ENCODE measurements around the gene JAG1. TPM values are rescaled to one million over a fixed set of nuclear protein-coding genes. Genes with fewer than 3 reads are reported as not detected.

The JAG1 gene
- total RNA-seq, 1 donor from 2014 or later = 81.6 TPM

DNA sequence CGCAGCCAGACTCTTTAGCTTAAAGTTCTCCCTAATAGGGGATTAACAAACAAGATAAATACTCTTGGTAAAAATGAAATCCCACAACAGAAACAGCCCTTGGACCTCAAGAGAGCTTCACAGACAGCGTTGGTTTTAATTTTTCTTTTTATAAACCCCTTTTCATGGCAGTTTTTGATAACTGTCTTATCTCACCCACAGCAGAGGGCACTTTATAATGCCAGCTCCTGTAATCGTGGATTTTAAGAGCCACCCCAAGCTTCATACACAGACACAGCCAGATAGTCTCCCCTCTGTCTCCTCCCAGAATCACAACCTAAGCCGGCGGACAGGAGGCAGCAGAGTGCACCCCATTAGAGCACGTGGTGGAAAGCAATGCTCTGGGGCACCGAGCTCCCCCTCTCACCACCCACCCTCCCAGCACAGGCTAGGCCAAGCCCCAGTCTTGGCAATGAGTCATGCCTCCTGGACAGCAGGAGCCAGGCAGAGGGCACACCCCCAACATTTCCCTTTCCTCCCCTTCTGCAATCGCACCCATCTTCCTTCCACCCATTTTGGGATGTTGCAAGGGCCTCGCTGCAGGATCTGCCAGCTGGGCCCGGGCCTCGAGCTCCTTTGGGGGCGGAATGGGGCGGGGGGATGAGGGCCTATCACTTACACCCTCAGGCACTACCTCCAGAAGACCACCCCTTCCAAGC is 2.4 kb downstream of the JAG1 start:
- intact Hi-C loops (cut with DNase I) = no loop called here
- peak; percentile 88 for DNase-seq (ENCODE audit: low spot score)
- ATAC-seq = peak; percentile 80

DNA sequence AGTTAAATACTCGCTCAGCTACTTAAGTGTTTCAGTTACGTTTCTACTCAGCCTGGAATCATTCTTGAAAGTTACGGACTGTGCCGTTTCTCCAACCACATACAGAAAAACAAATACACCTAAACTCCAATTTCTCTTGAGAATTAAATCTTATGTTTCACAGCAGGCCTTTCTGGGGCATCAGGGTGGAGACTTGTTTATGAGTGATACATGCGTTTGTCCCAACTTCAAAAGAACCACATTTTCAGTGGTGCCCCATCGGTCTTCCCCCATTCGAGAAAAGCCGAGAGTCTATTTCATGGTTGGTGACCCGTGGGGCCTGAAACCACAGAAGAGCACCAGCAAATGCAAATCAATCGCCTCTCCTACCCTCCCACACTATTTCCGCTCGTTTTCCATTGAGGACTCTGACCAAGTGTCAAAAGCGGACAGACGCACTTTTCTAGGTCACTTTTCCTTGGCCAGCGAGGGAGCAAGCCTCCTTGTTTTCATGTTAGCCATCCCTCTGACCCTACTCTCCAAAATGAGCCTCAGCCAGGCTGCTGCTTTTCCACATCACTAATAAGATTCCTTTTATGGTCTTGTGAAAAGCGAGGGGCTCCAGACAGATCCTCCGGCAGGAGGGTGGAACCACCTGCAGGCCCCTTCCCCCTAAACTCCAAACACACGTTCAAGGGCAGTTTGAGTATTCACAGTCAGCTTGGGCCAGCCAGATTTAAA is 3.1 kb downstream of the JAG1 start:
- intact Hi-C loops (cut with DNase I) = no loop called here

DNA sequence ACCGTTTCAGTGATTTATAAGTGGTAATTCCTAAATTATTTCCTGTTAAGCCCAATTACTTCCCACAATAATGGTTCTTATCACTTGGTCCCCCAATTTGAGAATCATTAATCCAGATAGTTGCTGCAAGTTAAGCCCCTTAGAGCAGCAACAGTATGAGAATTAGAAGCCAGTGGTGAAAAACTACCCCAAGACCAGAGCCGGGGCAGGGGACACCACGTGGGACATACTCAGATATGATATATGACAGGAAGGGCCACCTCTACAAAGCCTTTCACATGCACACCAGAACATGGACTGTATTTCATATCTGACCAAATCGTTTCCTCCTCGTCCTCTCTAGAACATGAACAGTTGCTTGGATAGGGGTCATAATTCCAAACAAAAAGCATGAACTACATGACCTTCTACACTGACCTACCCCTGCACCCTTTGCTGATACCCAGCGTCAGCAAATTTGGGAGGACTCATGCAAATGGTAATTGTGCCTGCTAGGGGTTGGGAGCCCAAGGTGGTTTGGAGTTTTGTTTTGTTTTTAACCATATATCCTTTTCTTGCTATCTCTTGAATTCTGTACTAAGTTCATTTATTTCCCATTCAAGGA is 3.9 kb downstream of the JAG1 start:
- DNase-seq (ENCODE audit: low spot score) = no peak
- intact Hi-C loops (cut with DNase I) = no loop called here

More for the DNA sequence above, 3.1 kb downstream of the JAG1 start:
- no peak for DNase-seq (ENCODE audit: low spot score)
- ATAC-seq = no peak

DNA sequence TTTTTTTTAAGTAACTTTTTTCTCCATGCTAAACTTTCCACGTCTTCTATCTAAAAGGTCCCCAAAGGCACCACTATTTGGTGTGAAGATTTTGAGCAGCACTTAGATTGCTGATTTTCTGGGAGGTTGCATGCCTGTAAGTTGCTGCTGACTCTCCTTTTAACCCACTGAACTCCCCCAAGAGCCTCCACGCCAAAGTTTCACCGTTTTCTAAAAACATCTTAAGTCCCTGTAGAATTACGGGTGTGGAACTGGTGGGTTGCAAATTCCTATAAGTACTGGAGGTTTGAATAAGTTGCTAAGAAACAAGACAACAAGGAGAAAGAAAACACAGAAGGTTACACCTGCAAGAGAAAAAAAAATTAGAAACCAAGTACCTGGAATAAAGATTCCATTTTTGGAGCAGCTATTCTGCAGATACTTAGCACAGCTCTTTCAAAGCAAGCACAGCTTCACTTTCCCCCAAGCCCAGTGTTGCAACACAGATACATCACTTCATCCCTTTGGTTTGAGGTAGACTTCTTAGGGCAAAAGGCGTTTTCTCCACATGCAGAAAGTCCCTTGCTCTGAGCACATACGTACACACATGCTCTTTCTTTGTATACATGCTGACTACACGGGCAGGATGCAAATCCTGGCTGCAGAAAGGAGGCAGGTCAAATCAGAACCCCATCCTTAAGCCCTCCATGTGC is 5.0 kb downstream of the JAG1 start:
- no peak for ATAC-seq
- intact Hi-C loops (cut with DNase I) = no loop called here
- no peak for DNase-seq (ENCODE audit: low spot score)

More for the DNA sequence above, 3.9 kb downstream of the JAG1 start:
- ATAC-seq = no peak

DNA sequence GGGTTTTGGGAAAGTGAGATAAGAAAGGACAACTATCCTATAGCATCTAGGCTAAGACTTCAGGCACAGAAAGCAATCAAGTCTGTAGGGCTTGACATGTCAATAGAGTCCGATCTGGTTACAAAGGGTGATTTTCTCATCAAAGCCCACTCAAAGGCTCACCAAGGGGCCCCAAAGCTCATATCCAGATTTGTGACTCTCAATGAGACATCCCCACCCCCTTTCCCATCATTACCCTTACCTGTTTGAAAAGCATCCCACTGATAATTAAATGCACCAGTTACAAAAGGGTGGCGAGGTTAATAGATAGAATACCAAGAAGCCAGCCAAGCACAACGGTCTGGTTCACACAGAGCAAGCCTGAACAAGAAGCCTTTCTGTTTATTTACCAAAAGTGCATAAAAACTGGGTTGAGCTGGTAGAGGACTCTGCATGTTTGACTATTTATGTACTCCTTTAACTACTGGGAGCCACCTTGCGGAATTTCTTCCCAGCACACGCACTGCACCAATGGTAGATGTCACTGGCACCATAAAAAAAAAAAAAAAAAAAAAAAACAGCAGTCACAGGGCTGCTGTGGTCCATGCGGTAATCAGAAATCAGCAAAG is 6.1 kb downstream of the JAG1 start:
- DNase-seq (ENCODE audit: low spot score) (no peak), ATAC-seq (no peak)
- intact Hi-C loops (cut with DNase I) = no loop called here

DNA sequence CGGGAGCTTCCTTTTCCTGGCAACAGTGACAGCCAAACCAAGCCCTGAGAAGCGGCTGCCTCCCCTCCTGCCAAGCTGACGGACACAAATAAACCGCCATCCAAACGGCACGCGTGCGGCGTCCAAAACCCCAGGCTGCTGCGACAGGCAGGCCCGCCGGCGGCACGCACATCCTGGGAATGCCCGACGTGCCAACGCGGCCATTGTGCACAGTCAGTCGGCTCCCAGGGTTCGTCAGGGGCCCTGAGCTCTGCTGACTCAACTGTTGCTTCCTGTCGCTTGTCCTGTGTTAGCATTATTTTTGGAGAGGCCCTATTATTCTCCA is 6.8 kb downstream of the JAG1 start:
- ATAC-seq (no peak), DNase-seq (ENCODE audit: low spot score) (no peak)
- intact Hi-C loops (cut with DNase I) = no loop called here

GRCh38 chr20:10666221-10667076 is 7.3 kb downstream of the JAG1 start:
- ATAC-seq = no peak
- DNase-seq (ENCODE audit: low spot score) = no peak
- intact Hi-C loops (cut with DNase I) = no loop called here

DNA sequence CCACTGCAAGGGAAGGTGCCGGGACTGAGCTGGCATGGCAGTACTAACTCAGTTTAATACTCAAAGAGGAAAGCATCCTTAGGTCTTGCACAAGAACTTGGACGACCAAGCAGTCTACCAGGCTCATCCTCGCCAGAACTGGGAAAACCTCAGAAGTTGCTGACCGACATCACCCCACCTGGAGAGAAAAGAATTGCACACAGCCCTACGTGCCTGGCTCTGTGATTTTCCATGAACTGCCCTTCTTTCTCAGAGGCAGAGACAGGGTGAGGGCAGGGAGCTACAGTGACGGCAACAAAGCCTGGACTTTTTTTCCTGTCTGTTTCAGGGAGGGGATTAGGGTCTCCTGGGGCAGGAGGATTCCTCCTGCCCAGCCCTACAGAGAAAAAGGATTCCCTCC is 8.0 kb downstream of the JAG1 start:
- ATAC-seq = peak; percentile 74
- intact Hi-C loops (cut with DNase I) = no loop called here
- DNase-seq (ENCODE audit: low spot score) = peak; percentile 59

GRCh38 chr20:10665027-10665561 is 8.7 kb downstream of the JAG1 start:
- ATAC-seq (no peak), DNase-seq (ENCODE audit: low spot score) (peak; percentile 9)
- intact Hi-C loops (cut with DNase I) = no loop called here

- intact Hi-C loops (cut with DNase I) = no loop called here
- peak; percentile 10 for DNase-seq (ENCODE audit: low spot score)
- ATAC-seq = no peak
Measured at GRCh38 chr20:10663756-10664155, 10.0 kb downstream of the JAG1 start.

- no peak for ATAC-seq
- peak; percentile 60 for DNase-seq (ENCODE audit: low spot score)
- intact Hi-C loops (cut with DNase I) = no loop called here
Measured at GRCh38 chr20:10662661-10663458, 10.9 kb downstream of the JAG1 start.

DNA sequence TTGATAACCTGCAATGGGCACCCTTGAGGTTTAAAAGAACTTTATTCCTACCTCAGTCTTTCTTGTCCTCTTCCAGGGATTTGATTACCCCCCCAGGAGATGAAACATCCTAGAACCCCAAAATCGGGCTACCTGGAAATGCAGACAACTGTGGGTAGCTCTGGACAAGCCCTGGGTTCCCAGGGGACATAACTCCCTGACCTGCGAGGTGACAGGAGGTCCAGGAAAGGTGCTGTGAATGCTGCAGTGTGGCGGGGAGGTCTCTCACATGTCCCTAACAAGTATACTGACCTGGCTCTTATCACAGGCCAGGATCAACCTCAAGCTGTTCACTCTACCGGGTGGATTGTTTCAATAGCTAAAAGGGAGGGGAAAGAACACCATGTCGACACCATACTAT is 11.6 kb downstream of the JAG1 start:
- intact Hi-C loops (cut with DNase I) = no loop called here
- no peak for ATAC-seq
- DNase-seq (ENCODE audit: low spot score) = peak; percentile 38

GRCh38 chr20:10661261-10661660 is 12.5 kb downstream of the JAG1 start:
- intact Hi-C loops (cut with DNase I) = no loop called here
- peak; percentile 42 for DNase-seq (ENCODE audit: low spot score)
- ATAC-seq = no peak

- ATAC-seq (peak; percentile 33), DNase-seq (ENCODE audit: low spot score) (peak; percentile 51)
- intact Hi-C loops (cut with DNase I) = no loop called here
Measured at GRCh38 chr20:10660661-10661060, 13.1 kb downstream of the JAG1 start.

DNA sequence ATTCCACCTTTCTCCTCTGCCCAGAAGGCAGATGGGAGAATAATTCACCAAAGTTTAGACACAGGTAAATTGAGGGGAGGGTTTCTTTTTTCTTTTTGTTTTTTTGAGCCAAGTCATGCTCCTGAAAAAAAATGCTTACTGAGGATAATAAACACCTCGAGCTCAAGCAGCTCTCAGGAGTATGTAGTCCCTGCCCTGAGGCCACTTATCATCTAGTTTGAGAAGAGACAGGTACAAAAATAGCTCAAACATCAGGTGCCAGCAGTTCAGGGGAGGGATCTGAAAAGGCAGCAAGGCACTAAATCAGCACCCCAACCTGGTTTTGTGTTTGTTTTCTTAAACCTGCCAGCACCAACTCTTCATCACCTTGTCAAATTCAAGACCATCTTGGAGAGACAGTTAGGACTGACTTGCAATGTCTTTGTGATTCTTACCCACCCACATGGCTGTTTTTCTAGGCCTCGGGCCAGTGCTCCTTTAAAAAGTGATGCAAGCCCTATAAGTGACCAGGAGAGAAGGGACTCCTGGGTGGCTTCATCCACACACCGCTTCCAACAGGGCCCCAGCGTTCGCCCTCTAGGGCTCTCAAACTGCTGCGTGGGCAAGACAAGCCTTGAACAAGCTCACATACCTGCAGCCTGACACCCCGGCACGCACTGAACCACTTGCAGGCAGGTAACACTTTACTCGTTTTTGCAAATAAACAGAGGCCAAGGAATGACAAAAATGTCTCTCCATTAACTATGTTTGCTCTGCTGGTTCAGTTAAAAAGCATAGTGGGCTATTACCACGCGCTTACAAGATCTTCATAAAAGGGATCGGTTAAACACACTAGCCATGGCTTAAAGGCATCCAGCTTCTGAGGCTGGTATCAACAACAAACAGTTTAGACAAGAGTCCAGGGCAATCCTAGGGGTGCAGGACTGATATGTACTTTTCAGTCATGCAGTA is 13.9 kb downstream of the JAG1 start:
- ATAC-seq (peak; percentile 29), DNase-seq (ENCODE audit: low spot score) (peak; percentile 48)
- intact Hi-C loops (cut with DNase I) = no loop called here

GRCh38 chr20:10658876-10659632 is 14.7 kb downstream of the JAG1 start:
- DNase-seq (ENCODE audit: low spot score) (no peak), ATAC-seq (no peak)
- intact Hi-C loops (cut with DNase I) = no loop called here
